Adipose tissue (tissue), 3 donors: Measurements from ENCODE around the gene HIRIP3. TPM values are rescaled to one million over a fixed set of nuclear protein-coding genes. Genes with fewer than 3 reads are reported as not detected.

Experiments used
- polyA plus RNA-seq, 3 donors: library from polyadenylated mRNA; stranded (reverse); fragments of 200-250 nt; gene quantifications; one replicate each; pipeline ENCODE4 v1.2.3, GENCODE V29; 2013
- donor health status: healthy with polysubstance abuse.
- donor health status: Bipolar disorder and iron deficiency.
- donor health status: healthy.

The HIRIP3 gene
- polyA plus RNA-seq, 3 donors: 10.1 to 14.8 (median 14.2) TPM

Other genes with a start within 250 kb of the HIRIP3 start
- 1 to 10 TPM in 2 of 3 donors, under 1 TPM in 1; 0.37 to 2.1 (median 1.6) TPM for gene C16orf54, start 249.6 kb downstream of the HIRIP3 start, polyA plus RNA-seq
- under 1 TPM; 0.22 to 0.97 (median 0.23) TPM for gene ZG16, start 217.4 kb downstream of the HIRIP3 start, polyA plus RNA-seq
- 10 to 100 TPM; 19.7 to 32.1 (median 29.8) TPM for gene KIF22, start 204.9 kb downstream of the HIRIP3 start, polyA plus RNA-seq
- gene MAZ, start 189.1 kb downstream of the HIRIP3 start, polyA plus RNA-seq: 100 to 1,000 TPM in 1 of 3 donors, 10 to 100 TPM in 2; 74.2 to 137 (median 83.9) TPM
- gene PRRT2, start 183.4 kb downstream of the HIRIP3 start, polyA plus RNA-seq: 1 to 10 TPM in 1 of 3 donors, under 1 TPM in 2; 0.56 to 3.7 (median 0.95) TPM
- 10 to 100 TPM; 15.2 to 33.3 (median 18.5) TPM for gene PAGR1, start 179.5 kb downstream of the HIRIP3 start, polyA plus RNA-seq
- gene MVP, start 175.2 kb downstream of the HIRIP3 start, polyA plus RNA-seq: 100 to 1,000 TPM in 2 of 3 donors, 10 to 100 TPM in 1; 90.1 to 104 (median 103) TPM
- gene CDIPT, start 132.4 kb downstream of the HIRIP3 start, polyA plus RNA-seq: 100 to 1,000 TPM in 2 of 3 donors, 10 to 100 TPM in 1; 84.2 to 133 (median 122) TPM
- gene SEZ6L2, start 96.1 kb downstream of the HIRIP3 start, polyA plus RNA-seq: 10 to 100 TPM in 1 of 3 donors, 1 to 10 TPM in 1, under 1 TPM in 1; 0.11 to 11.5 (median 1.4) TPM
- gene ASPHD1, start 95.1 kb downstream of the HIRIP3 start, polyA plus RNA-seq: 1 to 10 TPM; 3.0 to 7.0 (median 4.5) TPM
- 10 to 100 TPM in 2 of 3 donors, 1 to 10 TPM in 1; 6.5 to 13.0 (median 10.5) TPM for gene KCTD13, start 69.4 kb downstream of the HIRIP3 start, polyA plus RNA-seq
- 100 to 1,000 TPM in 2 of 3 donors, 10 to 100 TPM in 1; 91.4 to 182 (median 115) TPM for gene TMEM219, start 33.5 kb downstream of the HIRIP3 start, polyA plus RNA-seq
- gene TAOK2, start 21.7 kb downstream of the HIRIP3 start, polyA plus RNA-seq: 10 to 100 TPM; 15.2 to 47.6 (median 32.2) TPM
- 10 to 100 TPM; 37.3 to 69.5 (median 50.1) TPM for gene INO80E, start 624 bp upstream of the HIRIP3 start, polyA plus RNA-seq
- 1 to 10 TPM in 1 of 3 donors, under 1 TPM in 2; 0.25 to 1.9 (median 0.38) TPM for gene DOC2A, start 15.4 kb upstream of the HIRIP3 start, polyA plus RNA-seq
- gene C16orf92, start 27.6 kb upstream of the HIRIP3 start, polyA plus RNA-seq: not detected
- under 1 TPM in 1 of 3 donors, not detected in 2; 0.10 TPM for gene TLCD3B, start 35.7 kb upstream of the HIRIP3 start, polyA plus RNA-seq
- gene ALDOA, start 70.1 kb upstream of the HIRIP3 start, polyA plus RNA-seq: 1,000 to 10,000 TPM in 1 of 3 donors, 100 to 1,000 TPM in 2; 551 to 1,251 (median 711) TPM
- 10 to 100 TPM; 45.7 to 93.1 (median 79.4) TPM for gene PPP4C, start 80.4 kb upstream of the HIRIP3 start, polyA plus RNA-seq
- 1 to 10 TPM in 1 of 3 donors, under 1 TPM in 2; 0.67 to 1.3 (median 0.73) TPM for gene TBX6, start 96.3 kb upstream of the HIRIP3 start, polyA plus RNA-seq
- gene YPEL3, start 100.6 kb upstream of the HIRIP3 start, polyA plus RNA-seq: 100 to 1,000 TPM in 1 of 3 donors, 10 to 100 TPM in 2; 70.2 to 217 (median 86.0) TPM
- 1 to 10 TPM; 1.2 to 5.6 (median 3.4) TPM for gene GDPD3, start 117.9 kb upstream of the HIRIP3 start, polyA plus RNA-seq
- 100 to 1,000 TPM in 2 of 3 donors, 10 to 100 TPM in 1; 25.2 to 143 (median 108) TPM for gene MAPK3, start 127.6 kb upstream of the HIRIP3 start, polyA plus RNA-seq
- gene CORO1A, start 188.0 kb upstream of the HIRIP3 start, polyA plus RNA-seq: 10 to 100 TPM; 14.9 to 73.1 (median 72.4) TPM
- gene BOLA2B, start 198.0 kb upstream of the HIRIP3 start, polyA plus RNA-seq: 100 to 1,000 TPM in 2 of 3 donors, 10 to 100 TPM in 1; 77.5 to 143 (median 136) TPM
- 10 to 100 TPM; 33.5 to 60.0 (median 44.0) TPM for gene SLX1A, start 198.3 kb upstream of the HIRIP3 start, polyA plus RNA-seq
- 10 to 100 TPM in 1 of 3 donors, 1 to 10 TPM in 2; 4.9 to 20.1 (median 5.0) TPM for gene SULT1A3, start 203.6 kb upstream of the HIRIP3 start, polyA plus RNA-seq